HG02938 (cell line): ENCODE data around the gene ASCL5.
"Not testable (repeated sequence)": the region's sequence is repeated elsewhere in the genome, so short reads cannot be mapped to it uniquely, and the experiment has no call there.

ENCODE experiments used
- ATAC-seq: cut with Tn5 transposase; IDR thresholded peaks from one replicate; pipeline ENCODE4 v1.9.1; 2021; ENCODE audit warnings: mild to moderate bottlenecking, moderate library complexity; ENCODE audit not compliant: unreplicated experiment

Gene ASCL5

GRCh38 chr1:201126832-201127754 lies at the start of gene ASCL5:
ASCL5 (minus strand) TSS chr1:201127184; CDS start chr1:201115372, 11,812 bp downstream.
- ATAC-seq, result no peak

- ATAC-seq, result no peak
These were observed 49.0 kb upstream of the ASCL5 start for GRCh38 chr1:201175820-201176500.

- no peak for ATAC-seq
These were observed 46.8 kb upstream of the ASCL5 start for GRCh38 chr1:201173736-201174135.

- ATAC-seq, result no peak
These were observed 46.1 kb upstream of the ASCL5 start for GRCh38 chr1:201172999-201173610.

GRCh38 chr1:201172326-201172725 lies 45.3 kb upstream of the ASCL5 start:
- no peak for ATAC-seq

- peak; percentile 34 for ATAC-seq
These were observed 44.4 kb upstream of the ASCL5 start for GRCh38 chr1:201171063-201172036.

- ATAC-seq, result peak; percentile 96
These were observed 43.6 kb upstream of the ASCL5 start for GRCh38 chr1:201170533-201171062.

GRCh38 chr1:201169971-201170532 lies 43.1 kb upstream of the ASCL5 start:
- no peak for ATAC-seq

GRCh38 chr1:201169203-201169602 lies 42.2 kb upstream of the ASCL5 start:
- no peak for ATAC-seq

GRCh38 chr1:201167041-201167991 lies 40.3 kb upstream of the ASCL5 start:
- no peak for ATAC-seq

GRCh38 chr1:201164645-201165044 lies 37.7 kb upstream of the ASCL5 start:
- no peak for ATAC-seq

- no peak for ATAC-seq
These were observed 36.7 kb upstream of the ASCL5 start for GRCh38 chr1:201163707-201164106.

GRCh38 chr1:201163036-201163435 lies 36.1 kb upstream of the ASCL5 start:
- not testable (repeated sequence) for ATAC-seq

- ATAC-seq, result no peak
These were observed 31.0 kb upstream of the ASCL5 start for GRCh38 chr1:201157949-201158348.

GRCh38 chr1:201156819-201157218 lies 29.8 kb upstream of the ASCL5 start:
- ATAC-seq, result no peak

GRCh38 chr1:201156346-201156745 lies 29.4 kb upstream of the ASCL5 start:
- ATAC-seq, result no peak

- ATAC-seq, result no peak
These were observed 28.4 kb upstream of the ASCL5 start for GRCh38 chr1:201155354-201155753.

GRCh38 chr1:201154389-201155165 lies 27.6 kb upstream of the ASCL5 start, which contains the start of gene TMEM9:
TMEM9 (minus strand) TSS chr1:201154474; CDS start chr1:201153923, 551 bp downstream.
- ATAC-seq, result peak; percentile 99
